Tibial artery (tissue), 4 donors: ENCODE measurements around the gene WDR7.

Experiments used
- DNase-seq, 2 donors: peaks; one replicate each; pipeline ENCODE4 v3.0.0-alpha.2; 2019
- H3K27ac ChIP-seq, 2 donors: fragments of 200-600 bp; sonication (generic) in 1 of 2; 1 replicate in 1 of 2; 2 replicates in 1 of 2; pipeline ENCODE4 v1.5.1; 2018 to 2019; ENCODE audit warnings: mild to moderate bottlenecking in 1 of 2
- H3K27me3 ChIP-seq, 2 donors: fragments of 200-600 bp; sonication (generic) in 1 of 2; one replicate each; pipeline versions ENCODE4 v1.5.1 to v1.6.0; 2016 to 2019
- H3K36me3 ChIP-seq, 3 donors: fragments of 200-600 bp; sonication (generic) in 2 of 3; one replicate each; pipeline ENCODE4 v1.5.1; 2016 to 2019; ENCODE audit warnings: mild to moderate bottlenecking in 2 of 3
- H3K4me1 ChIP-seq, 4 donors: fragments of 200-600 bp; sonication (generic) in 2 of 4; 1 replicate in 3 of 4; 2 replicates in 1 of 4; pipeline ENCODE4 v1.5.1; 2016 to 2019
- H3K4me3 ChIP-seq, 2 donors: fragments of 200-600 bp; sonication (generic) in 1 of 2; 1 replicate in 1 of 2; 2 replicates in 1 of 2; pipeline ENCODE4 v1.5.1; 2018 to 2019; ENCODE audit warnings: mild to moderate bottlenecking in 2 of 2
- H3K9me3 ChIP-seq, 3 donors: fragments of 200-600 bp; sonication (generic) in 1 of 3; one replicate each; pipeline ENCODE4 v1.5.1; 2016 to 2019
- intact Hi-C: fragments of 100-400 bp; cut with DNase I; formaldehyde crosslinking; loops from one replicate; pipeline ENCODE4 v1.15.0; 2023; ENCODE audit warnings: low total_unique reads
- TF ChIP-seq, protein P1 (sequence below), 2 experiments: fragments of 200-600 bp in 1 of 2; fragments of 450-650 bp in 1 of 2; IDR thresholded peaks; one replicate each; pipeline ENCODE4 v1.5.1; 2017 to 2019; ENCODE audit warnings: antibody characterized with exemption in 2 of 2, mild to moderate bottlenecking in 1 of 2, moderate library complexity in 1 of 2

Gene WDR7

DNA sequence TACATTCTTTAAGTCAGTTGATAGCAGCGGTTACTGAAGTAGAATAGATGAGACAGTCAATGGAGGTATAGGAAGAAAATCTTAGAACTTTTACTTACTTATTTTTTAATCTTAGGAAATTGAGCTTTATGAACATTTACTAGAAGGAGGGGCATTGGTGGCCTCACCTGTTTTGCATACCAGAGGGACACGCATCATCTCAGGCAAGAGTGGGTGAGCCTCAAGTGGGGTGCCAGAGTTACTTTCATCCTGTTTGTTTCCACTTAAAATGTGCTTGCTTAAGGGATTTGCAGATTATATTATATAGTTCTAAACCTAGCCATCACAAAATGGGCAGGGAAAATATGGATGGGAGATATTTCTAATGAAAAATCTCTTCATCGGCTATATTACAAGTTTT is 61.6 kb downstream of the WDR7 start:
- DNase-seq, result no peak
- H3K4me1 ChIP-seq, result no peaks in the 10 kb centered on the region
- no peaks in the 10 kb centered on the region for H3K27me3 ChIP-seq
- peaks cover 0 to 7% (median 0%) of the 10 kb centered on the region in 3 donors for H3K36me3 ChIP-seq
- no peak overlapping the region for H3K27ac ChIP-seq
- no peak overlapping the region for H3K4me3 ChIP-seq
- TF ChIP-seq, protein P1, sequence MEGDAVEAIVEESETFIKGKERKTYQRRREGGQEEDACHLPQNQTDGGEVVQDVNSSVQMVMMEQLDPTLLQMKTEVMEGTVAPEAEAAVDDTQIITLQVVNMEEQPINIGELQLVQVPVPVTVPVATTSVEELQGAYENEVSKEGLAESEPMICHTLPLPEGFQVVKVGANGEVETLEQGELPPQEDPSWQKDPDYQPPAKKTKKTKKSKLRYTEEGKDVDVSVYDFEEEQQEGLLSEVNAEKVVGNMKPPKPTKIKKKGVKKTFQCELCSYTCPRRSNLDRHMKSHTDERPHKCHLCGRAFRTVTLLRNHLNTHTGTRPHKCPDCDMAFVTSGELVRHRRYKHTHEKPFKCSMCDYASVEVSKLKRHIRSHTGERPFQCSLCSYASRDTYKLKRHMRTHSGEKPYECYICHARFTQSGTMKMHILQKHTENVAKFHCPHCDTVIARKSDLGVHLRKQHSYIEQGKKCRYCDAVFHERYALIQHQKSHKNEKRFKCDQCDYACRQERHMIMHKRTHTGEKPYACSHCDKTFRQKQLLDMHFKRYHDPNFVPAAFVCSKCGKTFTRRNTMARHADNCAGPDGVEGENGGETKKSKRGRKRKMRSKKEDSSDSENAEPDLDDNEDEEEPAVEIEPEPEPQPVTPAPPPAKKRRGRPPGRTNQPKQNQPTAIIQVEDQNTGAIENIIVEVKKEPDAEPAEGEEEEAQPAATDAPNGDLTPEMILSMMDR (IDR thresholded peaks at IDR 0.05), result no peak
- H3K9me3 ChIP-seq, result no peaks in the 10 kb centered on the region
- intact Hi-C loops, result no loop called here

DNA sequence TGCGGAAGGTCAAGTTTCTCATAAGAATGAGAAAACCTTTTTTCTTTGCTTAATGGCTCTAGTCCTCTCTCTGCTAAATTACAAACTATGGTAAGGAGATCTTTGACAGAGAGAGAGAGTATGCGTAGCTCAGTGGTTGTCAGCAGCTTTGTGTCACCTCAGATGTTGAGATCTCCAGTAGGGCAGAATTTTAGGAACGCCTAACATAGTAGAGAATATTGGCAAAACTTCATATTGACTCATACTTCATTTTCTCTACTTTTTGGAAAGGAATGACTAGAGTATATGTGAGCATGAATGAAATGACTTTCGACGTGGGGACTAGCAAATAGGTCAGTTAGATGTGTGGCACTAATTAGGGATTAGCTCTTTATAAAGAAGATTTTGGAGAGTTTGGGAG is 64.0 kb downstream of the WDR7 start:
- H3K4me3 ChIP-seq, result no peak overlapping the region
- DNase-seq, result no peak
- intact Hi-C loops, result no loop called here
- H3K9me3 ChIP-seq, result no peaks in the 10 kb centered on the region
- peaks cover 0 to 5% (median 4%) of the 10 kb centered on the region in 3 donors for H3K36me3 ChIP-seq
- H3K4me1 ChIP-seq, result no peaks in the 10 kb centered on the region
- H3K27me3 ChIP-seq, result no peaks in the 10 kb centered on the region
- TF ChIP-seq, protein P1 (IDR thresholded peaks at IDR 0.05), result no peak
- no peak overlapping the region for H3K27ac ChIP-seq

DNA sequence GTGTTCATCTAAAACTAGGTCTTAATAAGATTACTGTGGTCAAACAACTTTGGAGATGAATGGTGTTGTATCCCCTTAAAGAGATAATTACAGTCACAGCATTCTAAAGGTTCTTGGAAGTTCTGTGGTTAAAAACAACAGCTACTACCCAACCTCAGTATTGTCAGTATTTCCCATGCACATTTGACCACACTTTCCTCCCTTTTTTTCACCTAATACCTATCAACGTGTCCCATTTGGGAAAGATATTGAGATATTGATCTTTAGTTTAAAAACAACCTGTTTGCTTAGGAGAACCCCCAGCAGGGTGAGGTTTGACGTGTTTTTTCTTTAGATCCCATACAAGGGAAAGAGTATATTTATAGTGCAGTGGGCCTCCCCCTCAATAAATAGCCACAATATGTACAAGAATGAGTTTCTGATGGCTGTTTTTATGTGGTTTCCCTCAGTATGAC is 65.6 kb downstream of the WDR7 start:
- intact Hi-C loops, result no loop called here
- TF ChIP-seq, protein P1 (IDR thresholded peaks at IDR 0.05), result no peak
- Histone ChIP-seq H3K4me3 (no peak overlapping the region), H3K9me3 (no peaks in the 10 kb centered on the region), H3K27me3 (no peaks in the 10 kb centered on the region), H3K4me1 (no peaks in the 10 kb centered on the region), H3K36me3 (peaks cover 4 to 8% (median 5%) of the 10 kb centered on the region in 3 donors), H3K27ac (no peak overlapping the region)
- DNase-seq, result no peak

DNA sequence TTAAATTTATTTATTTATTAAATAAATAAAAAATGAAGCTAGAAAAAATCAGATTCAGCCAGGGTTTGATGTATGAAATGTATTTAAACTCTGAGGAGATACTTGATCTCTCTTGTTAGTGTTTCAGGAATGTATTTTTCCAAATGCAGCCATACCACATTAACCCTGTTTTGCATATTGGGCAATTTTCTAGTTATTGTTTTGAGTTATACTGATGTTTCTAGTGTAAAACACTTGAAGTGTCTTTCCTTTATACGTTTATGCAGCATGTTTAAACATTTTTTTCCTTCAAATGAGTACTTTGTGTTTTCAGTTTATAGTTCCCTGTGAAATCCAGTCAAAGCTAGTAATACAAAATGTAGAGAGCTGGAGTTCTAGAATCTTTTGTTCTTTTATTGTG is 69.9 kb downstream of the WDR7 start:
- intact Hi-C loops, result no loop called here
- H3K4me1 ChIP-seq, result no peaks in the 10 kb centered on the region
- no peak overlapping the region for H3K4me3 ChIP-seq
- no peak overlapping the region for H3K27ac ChIP-seq
- no peaks in the 10 kb centered on the region for H3K27me3 ChIP-seq
- DNase-seq, result no peak
- TF ChIP-seq, protein P1 (IDR thresholded peaks at IDR 0.05), result no peak
- peaks cover 5 to 10% (median 9%) of the 10 kb centered on the region in 3 donors for H3K36me3 ChIP-seq
- no peaks in the 10 kb centered on the region for H3K9me3 ChIP-seq

DNA sequence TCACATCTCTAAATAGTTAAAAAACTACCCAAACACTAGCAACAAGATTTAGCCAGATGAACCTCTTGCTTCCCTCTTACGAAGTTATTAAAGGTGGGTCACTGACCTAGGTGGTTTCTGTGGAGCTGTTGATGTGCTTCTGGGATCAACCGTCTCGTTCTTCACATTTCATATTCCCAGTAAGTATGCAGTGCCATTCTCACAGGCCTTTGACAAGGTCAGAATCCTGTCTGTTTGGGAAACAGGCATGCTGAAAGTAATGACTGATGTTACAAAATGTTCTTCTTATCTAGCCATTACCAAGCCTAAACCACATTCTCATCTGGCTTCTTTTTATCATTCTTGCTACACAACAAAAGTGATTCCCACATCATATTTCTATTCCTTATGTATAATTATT is 70.3 kb downstream of the WDR7 start:
- no peaks in the 10 kb centered on the region for H3K9me3 ChIP-seq
- intact Hi-C loops, result no loop called here

More for the DNA sequence above, 70.3 kb downstream of the WDR7 start:
- H3K4me1 ChIP-seq, result no peaks in the 10 kb centered on the region
- no peaks in the 10 kb centered on the region for H3K27me3 ChIP-seq
- H3K4me3 ChIP-seq, result no peak overlapping the region
- H3K36me3 ChIP-seq, result peaks cover 5 to 10% (median 9%) of the 10 kb centered on the region in 3 donors
- TF ChIP-seq, protein P1 (IDR thresholded peaks at IDR 0.05), result no peak
- DNase-seq, result no peak
- no peak overlapping the region for H3K27ac ChIP-seq
